Kidney tubule cell (primary cell): ENCODE results near the gene TLN1.

Source experiments
- DNase-seq: peaks from one replicate; pipeline ENCODE4 v3.0.0-alpha.2; 2018; ENCODE audit warnings: low spot score

The TLN1 gene

DNA sequence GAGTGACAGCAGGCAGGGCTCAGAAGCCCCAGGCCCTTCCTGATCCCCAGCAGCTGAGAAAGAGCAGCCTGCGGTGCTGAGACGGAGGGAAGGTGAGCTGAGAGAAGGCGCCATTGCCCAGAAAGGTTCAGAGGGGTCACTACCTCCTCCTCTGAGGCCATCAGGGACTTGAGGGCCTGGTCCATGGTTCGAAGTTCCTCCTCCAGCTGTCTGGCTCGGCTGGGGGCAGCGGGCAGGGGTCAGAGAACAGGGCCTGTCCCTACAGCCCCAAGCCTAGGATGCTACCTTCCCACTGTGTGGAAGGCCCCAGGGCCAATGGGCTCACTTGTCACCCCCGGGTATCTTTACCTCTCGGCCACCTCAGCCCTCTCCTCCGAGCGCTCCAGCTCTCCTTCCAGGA, 47.1 kb downstream of the TLN1 start:
- no peak for DNase-seq

GRCh38 chr9:35683323-35683722, 48.7 kb downstream of the TLN1 start:
- no peak for DNase-seq

GRCh38 chr9:35682520-35683315, 49.3 kb downstream of the TLN1 start:
- no peak for DNase-seq

DNA sequence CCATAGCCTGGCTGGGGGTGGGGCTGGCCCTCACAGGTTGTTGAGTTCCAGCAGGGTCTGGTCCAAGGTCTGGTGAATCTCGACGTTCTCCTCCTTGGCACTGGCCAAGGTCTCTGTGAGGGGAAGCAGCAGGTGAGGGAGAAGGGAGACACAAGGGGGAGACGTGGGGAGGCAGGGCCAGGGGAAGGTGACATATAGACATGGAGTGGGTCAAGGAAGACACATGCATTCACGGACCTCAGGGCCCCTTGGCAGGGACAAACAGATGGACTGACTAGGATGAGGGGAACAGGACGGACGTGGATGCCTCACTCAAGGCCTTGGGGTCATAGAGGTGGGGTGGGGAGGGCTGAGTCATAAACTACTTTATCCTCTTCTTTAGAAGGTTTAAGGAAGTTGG, 49.9 kb downstream of the TLN1 start:
- no peak for DNase-seq

DNA sequence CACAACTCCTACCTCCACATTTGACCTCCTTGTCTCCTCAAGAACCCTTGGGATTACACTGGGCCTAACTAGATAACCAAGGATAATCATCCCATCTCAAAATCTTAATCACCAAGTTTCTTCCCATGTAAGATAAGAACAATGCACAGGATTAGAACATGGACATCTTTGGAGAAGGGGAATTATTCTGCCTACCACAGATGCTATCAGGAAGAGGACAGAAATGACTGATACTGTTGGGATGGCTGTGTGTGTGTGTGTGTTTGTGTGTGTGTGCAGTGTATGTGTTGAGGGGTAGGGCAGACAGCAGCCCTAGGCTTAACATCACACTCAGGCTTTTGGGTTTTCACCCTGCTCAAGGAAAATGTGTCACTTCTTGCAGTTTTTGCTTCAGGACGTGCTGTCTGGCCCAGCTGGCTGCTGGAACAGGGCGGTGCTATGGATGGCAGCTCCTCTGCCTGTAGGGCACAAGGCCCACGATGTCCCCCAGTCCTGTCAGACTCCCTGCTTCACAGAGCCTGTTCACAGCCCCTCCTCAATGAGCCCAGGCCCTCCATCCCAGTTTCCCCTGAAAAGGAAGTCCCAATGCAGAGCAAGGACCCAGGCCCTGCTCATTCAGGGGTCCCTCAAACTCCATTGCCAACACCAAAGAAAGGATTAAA, 50.5 kb downstream of the TLN1 start:
- no peak for DNase-seq

DNA sequence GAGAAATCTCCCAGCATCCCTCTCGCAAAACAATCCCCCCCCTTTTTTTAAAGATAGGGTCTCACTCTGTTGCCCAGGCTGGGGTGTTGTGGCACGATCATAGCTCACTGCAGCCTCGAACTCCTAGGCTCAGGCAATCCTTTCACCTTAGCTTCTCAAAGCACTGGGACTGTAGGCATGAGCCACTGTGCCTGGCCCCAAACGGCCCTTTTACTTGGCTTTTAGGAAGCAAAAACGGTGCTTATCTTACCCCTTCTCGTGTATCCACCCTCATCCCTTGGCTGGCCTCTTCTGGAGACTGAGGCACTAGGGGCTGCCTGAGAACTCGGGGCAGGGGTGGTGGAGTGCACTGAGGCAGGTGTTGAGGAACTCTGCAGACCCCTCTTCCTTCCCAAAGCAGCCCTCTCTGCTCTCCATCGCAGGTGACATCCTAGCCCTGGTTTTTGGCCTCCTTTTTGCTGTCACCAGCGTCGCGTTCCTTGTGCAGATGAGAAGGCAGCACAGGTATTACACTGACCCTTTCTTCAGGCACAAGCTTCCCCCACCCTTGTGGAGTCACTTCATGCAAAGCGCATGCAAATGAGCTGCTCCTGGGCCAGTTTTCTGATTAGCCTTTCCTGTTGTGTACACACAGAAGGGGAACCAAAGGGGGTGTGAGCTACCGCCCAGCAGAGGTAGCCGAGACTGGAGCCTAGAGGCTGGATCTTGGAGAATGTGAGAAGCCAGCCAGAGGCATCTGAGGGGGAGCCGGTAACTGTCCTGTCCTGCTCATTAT, 51.5 kb downstream of the TLN1 start:
- DNase-seq, result no peak

DNA sequence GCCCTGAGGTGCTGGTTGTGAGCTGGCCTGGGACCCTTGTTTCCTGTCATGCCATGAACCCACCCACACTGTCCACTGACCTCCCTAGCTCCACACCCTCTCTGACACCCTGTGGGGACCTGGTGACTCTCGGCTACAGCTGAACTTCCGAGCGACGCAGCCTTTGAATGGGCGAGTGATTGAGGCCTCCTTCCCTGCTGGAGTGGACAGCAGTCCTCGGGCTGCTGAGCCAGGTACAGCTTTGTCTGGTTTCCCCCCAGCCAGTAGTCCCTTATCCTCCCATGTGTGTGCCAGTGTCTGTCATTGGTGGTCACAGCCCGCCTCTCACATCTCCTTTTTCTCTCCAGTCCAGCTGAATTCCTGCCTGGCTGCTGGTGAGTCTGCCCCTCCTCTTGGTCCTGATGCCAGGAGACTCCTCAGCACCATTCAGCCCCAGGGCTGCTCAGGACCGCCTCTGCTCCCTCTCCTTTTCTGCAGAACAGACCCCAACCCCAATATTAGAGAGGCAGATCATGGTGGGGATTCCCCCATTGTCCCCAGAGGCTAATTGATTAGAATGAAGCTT, 52.1 kb downstream of the TLN1 start:
- DNase-seq, result no peak

- no peak for DNase-seq
Measured at GRCh38 chr9:35679091-35679490, 52.9 kb downstream of the TLN1 start.

GRCh38 chr9:35675732-35676392, 56.1 kb downstream of the TLN1 start:
- no peak for DNase-seq

GRCh38 chr9:35675204-35675603, 56.8 kb downstream of the TLN1 start:
- DNase-seq, result no peak

DNA sequence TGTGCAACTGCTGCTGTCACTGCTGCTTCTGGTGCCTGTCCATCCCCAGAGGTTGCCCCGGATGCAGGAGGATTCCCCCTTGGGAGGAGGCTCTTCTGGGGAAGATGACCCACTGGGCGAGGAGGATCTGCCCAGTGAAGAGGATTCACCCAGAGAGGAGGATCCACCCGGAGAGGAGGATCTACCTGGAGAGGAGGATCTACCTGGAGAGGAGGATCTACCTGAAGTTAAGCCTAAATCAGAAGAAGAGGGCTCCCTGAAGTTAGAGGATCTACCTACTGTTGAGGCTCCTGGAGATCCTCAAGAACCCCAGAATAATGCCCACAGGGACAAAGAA, 58.0 kb downstream of the TLN1 start:
- no peak for DNase-seq

- no peak for DNase-seq
Measured at GRCh38 chr9:35673132-35674024, 58.6 kb downstream of the TLN1 start, which contains the start of gene CA9. CA9 (plus strand) TSS chr9:35673928; CDS start chr9:35673960, 32 bp downstream.

GRCh38 chr9:35669331-35670145, 62.5 kb downstream of the TLN1 start:
- peak; percentile 87 for DNase-seq

DNA sequence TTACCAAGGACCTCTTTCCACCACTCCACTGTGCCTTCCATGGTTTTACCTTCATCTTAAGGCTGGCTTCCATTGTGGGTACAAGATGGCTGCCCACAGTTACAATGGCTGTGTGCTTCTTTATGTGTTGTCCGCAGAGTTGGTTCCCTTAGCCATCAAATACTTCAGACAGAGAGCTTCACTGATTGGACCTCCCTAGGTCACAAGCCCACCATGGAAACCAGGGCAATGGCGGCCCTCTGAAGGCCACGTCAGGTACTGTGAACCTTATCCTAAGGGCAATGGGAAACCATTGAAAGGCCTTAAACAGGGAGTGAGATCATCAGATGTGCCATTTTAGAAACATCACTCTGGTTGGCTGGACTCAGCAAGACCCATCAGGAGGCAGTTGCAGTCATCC, 64.1 kb downstream of the TLN1 start:
- no peak for DNase-seq

DNA sequence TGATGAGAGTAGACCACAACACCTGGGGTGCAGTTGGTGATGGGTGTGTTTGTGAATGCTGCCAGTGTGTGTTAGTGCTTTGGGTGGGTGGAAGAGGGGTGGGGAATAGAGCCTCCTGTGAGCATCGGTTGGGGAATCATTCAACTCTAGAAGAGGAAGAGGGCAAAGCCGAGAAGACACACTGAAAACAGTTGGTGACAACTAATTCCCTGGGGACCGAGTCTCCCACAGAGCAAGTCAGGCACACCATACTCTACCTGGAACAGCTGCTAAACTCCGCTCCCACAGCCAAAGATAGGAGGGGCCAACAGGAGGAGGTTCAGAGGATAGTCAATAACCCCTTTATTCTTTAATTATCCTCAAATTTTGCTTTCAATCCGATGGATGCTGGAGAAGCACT, 65.4 kb downstream of the TLN1 start:
- DNase-seq, result no peak

DNA sequence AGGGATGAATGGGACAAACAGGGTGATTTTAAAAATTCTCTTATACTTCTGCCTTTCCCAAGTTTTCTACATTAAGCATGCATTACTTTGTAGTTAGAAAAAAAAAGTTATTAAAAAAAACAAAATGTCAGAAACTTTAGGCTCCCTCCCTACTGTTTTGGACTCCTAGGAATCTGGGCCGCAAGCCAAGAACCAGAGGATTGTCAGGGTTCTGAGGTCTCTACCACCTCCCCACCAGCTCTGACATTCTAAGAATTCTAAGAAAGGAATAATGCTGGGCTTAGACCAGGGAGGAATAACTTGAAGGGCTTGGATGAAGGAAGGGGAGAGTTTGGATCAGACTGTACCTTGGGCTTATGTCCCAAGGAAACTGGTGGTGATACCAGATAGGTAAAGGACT, 66.0 kb downstream of the TLN1 start:
- DNase-seq, result no peak

DNA sequence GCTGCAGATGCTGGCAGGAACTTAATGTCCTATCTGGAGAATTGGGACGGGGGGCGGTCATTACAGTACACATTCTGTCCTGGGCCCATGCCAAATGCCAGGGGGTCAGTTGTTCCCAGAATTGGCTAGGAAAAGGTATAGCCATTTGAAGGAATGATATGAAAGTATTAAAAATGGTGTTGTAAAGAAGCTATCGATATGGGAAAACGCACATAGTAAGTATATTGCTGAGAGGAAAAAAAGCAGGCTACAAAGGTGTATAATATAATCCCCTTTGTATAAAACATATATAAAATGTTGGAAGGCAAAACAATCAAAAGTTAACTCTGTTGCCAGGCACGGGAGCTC, 66.5 kb downstream of the TLN1 start:
- no peak for DNase-seq

GRCh38 chr9:35664531-35665470, 67.2 kb downstream of the TLN1 start, which contains the start of gene ARHGEF39:
ARHGEF39 (minus strand) TSS chr9:35665195; CDS start chr9:35665169, 26 bp downstream.
- DNase-seq, result peak; percentile 89

DNA sequence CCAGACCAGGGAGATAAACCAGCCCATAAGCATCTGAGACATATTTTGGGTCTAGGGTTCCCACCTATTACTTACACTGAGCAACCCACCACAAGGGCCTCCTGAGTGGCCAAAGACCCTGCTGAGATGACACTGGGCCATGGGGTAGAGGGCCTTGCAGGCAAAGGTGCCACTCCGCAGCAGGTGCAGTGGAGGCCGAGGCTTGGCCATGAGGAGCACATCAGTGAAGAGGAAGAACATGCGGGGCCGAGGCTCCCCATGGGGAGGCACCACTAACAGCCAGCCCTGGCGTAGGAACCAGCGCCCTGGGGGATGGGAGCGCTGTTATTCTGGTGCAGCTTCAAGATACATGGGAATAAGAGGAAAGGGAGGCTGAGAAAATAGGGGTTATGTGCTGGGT, 69.6 kb downstream of the TLN1 start:
- no peak for DNase-seq
